Ishikawa (cell line): Measurements from ENCODE around the gene CRYGN.

ENCODE experiments used
- CEBPB ChIP-seq: IDR thresholded peaks from 2 replicates; pipeline ENCODE4 v1.6.1; 2012
- CREB1 ChIP-seq: IDR thresholded peaks from 2 replicates; pipeline ENCODE4 v1.6.1; 2012; ENCODE audit warnings: low read depth
- EGR1 ChIP-seq: IDR thresholded peaks from 2 replicates; pipeline ENCODE4 v1.6.1; 2012
- EP300 ChIP-seq: IDR thresholded peaks from 2 replicates; pipeline ENCODE4 v1.6.1; 2012; ENCODE audit warnings: borderline replicate concordance
- FOXM1 ChIP-seq: IDR thresholded peaks from 2 replicates; pipeline ENCODE4 v1.6.1; 2012; ENCODE audit warnings: low read depth, borderline replicate concordance
- NFIC ChIP-seq: IDR thresholded peaks from 2 replicates; pipeline ENCODE4 v1.6.1; 2012
- RAD21 ChIP-seq: IDR thresholded peaks from 2 replicates; pipeline ENCODE4 v1.6.1; 2012; ENCODE audit warnings: low read depth
- TAF1 ChIP-seq: IDR thresholded peaks from 2 replicates; pipeline ENCODE4 v1.6.1; 2012; ENCODE audit warnings: low read depth, mild to moderate bottlenecking
- TCF12 ChIP-seq: IDR thresholded peaks from 2 replicates; pipeline ENCODE4 v1.6.1; 2012; ENCODE audit warnings: low read depth
- TEAD4 ChIP-seq: IDR thresholded peaks from 2 replicates; pipeline ENCODE4 v1.6.1; 2012
- YY1 ChIP-seq: IDR thresholded peaks from 2 replicates; pipeline ENCODE4 v1.6.1; 2012; ENCODE audit warnings: low read depth
- ZBTB7A ChIP-seq: IDR thresholded peaks from 2 replicates; pipeline ENCODE4 v1.6.1; 2012; ENCODE audit warnings: low read depth
- TF ChIP-seq, protein P1 (sequence below): IDR thresholded peaks from 2 replicates; pipeline ENCODE4 v1.6.1; 2012
- TF ChIP-seq, protein P2 (sequence below): IDR thresholded peaks from 2 replicates; pipeline ENCODE4 v1.6.1; 2012; ENCODE audit warnings: low read depth, mild to moderate bottlenecking
- TF ChIP-seq, protein P3 (sequence below): IDR thresholded peaks from 2 replicates; pipeline ENCODE4 v1.6.1; 2012

The CRYGN gene

DNA sequence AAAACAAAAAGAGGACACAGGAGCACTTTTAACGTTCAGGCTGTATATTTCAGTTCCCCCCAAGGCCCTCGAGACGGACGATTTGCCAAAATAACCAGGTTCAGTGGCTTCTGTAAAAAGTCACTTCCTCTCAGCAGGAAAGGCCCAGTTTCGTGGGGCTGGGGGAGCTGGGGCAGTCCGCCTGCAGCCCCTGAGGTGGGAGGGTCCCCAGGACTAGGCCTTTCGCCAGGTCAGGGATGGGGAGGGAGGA, 58.9 kb downstream of the CRYGN start:
- no peak for TF ChIP-seq EGR1
- no peak for TF ChIP-seq NFIC
- no peak for TF ChIP-seq EP300
- TF ChIP-seq TAF1 = no peak
- no peak for TF ChIP-seq RAD21
- TF ChIP-seq, protein P1, sequence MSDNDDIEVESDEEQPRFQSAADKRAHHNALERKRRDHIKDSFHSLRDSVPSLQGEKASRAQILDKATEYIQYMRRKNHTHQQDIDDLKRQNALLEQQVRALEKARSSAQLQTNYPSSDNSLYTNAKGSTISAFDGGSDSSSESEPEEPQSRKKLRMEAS = no peak
- TF ChIP-seq YY1 = no peak
- no peak for TF ChIP-seq CREB1
- no peak for TF ChIP-seq TEAD4
- TF ChIP-seq TCF12 = no peak
- TF ChIP-seq, protein P2, sequence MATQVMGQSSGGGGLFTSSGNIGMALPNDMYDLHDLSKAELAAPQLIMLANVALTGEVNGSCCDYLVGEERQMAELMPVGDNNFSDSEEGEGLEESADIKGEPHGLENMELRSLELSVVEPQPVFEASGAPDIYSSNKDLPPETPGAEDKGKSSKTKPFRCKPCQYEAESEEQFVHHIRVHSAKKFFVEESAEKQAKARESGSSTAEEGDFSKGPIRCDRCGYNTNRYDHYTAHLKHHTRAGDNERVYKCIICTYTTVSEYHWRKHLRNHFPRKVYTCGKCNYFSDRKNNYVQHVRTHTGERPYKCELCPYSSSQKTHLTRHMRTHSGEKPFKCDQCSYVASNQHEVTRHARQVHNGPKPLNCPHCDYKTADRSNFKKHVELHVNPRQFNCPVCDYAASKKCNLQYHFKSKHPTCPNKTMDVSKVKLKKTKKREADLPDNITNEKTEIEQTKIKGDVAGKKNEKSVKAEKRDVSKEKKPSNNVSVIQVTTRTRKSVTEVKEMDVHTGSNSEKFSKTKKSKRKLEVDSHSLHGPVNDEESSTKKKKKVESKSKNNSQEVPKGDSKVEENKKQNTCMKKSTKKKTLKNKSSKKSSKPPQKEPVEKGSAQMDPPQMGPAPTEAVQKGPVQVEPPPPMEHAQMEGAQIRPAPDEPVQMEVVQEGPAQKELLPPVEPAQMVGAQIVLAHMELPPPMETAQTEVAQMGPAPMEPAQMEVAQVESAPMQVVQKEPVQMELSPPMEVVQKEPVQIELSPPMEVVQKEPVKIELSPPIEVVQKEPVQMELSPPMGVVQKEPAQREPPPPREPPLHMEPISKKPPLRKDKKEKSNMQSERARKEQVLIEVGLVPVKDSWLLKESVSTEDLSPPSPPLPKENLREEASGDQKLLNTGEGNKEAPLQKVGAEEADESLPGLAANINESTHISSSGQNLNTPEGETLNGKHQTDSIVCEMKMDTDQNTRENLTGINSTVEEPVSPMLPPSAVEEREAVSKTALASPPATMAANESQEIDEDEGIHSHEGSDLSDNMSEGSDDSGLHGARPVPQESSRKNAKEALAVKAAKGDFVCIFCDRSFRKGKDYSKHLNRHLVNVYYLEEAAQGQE = no peak
- TF ChIP-seq CEBPB = no peak

DNA sequence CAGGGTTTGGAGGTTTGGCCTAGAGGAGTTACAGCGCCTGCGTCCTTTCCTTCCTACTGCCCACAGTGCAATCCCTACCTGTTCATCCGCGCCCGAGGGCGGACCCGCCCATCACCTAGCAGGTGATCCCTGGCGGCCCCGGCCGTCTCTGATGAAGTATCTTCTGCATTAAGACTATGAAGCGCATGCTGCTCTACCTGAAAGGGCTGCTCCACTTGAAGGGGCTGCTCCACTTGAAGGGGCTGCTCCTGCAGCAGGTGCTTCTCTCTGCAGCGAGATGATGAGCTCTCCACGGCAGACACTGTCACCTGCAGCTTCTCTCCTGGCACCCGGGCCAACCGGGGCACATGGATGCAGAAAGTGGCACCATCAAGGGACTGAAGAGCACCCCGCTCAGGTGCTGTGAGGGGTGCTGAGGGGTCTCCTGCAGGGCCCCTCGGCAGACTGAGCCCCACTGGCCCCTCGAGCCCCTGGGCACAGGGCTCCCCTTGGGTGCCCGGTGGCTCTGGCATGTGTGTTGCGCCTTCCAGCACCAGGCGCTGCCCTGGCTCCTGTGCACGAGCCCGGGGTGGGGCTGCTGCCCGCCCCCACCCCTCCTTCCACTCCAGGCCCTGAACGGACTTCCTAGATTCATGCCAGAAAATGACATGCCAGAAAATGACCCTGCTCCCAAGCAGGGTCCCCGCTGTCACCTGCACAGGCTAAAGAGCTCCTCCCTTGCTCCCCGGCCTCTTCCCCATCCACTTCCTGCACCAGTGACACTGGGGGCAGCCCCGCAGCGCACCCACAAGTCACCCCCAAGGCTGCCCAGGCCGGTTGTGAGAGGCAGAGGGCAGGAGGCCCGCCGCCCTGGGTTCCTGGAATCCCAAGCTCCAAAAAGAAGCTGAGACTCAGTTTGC, 59.5 kb downstream of the CRYGN start:
- TF ChIP-seq CREB1 = no peak
- TF ChIP-seq, protein P1 = no peak
- TF ChIP-seq TEAD4 = no peak
- TF ChIP-seq TAF1 = no peak
- no peak for TF ChIP-seq NFIC
- TF ChIP-seq EP300 = no peak
- TF ChIP-seq TCF12 = no peak
- TF ChIP-seq CEBPB = no peak
- TF ChIP-seq FOXM1 = no peak
- TF ChIP-seq, protein P2 = no peak
- TF ChIP-seq, protein P3, sequence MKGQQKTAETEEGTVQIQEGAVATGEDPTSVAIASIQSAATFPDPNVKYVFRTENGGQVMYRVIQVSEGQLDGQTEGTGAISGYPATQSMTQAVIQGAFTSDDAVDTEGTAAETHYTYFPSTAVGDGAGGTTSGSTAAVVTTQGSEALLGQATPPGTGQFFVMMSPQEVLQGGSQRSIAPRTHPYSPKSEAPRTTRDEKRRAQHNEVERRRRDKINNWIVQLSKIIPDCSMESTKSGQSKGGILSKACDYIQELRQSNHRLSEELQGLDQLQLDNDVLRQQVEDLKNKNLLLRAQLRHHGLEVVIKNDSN = no peak
- no peak for TF ChIP-seq EGR1
- TF ChIP-seq ZBTB7A = no peak
- no peak for TF ChIP-seq YY1
- no peak for TF ChIP-seq RAD21

DNA sequence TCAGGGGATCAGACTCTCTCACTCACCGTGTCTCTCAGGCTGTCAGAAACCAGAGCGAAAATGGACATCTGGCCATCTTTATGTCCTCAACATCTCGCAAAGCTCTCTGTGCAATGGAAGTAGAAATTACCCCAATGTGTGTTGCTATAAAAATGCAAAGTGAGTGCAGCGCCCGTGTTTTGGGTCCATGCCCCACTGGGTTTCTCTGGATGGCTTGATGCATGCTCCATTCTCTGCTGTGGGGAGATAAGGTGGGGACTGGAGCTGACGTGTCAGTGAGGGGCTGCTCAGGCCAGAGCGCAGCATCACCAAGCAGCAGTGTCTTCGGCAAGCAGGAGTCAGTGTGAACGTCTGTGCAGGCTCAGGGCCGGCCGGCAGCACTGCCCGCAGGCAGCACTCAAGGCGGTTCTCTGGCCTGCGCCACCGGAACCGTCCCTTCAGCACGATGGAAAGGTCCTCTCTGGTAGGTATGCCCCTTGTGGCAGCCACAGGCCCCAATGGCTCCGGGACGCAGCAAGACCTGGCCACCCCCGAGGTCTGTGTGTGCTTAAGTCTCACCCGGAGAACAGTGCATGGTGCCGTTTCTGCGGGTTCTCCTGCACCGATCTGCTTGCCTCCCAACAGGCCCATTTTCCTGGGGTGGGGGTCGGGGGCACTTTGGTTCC, 60.3 kb downstream of the CRYGN start:
- TF ChIP-seq, protein P3 = no peak
- TF ChIP-seq FOXM1 (no peak), CREB1 (no peak), TAF1 (no peak), NFIC (no peak), EP300 (no peak), TCF12 (no peak), TEAD4 (no peak), EGR1 (no peak), RAD21 (no peak), CEBPB (no peak), ZBTB7A (no peak), YY1 (no peak)
- TF ChIP-seq, protein P1 = no peak
- TF ChIP-seq, protein P2 = no peak

DNA sequence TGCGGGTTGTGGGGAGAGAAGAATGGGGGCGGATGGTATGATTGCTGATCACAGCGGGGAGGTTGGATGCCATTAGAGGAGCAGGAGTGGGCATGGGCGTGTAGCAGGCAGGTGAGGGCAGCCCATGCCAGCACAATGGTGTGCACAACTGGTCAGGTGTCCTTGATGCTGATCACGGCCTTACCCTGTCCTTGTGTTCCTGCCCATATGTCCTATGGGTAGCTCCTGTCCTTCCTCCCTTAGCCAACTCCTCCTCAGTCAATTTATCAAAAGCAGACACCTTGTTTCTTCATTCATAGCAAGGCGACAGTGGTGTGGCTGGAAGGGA, 60.8 kb downstream of the CRYGN start:
- TF ChIP-seq, protein P1 = no peak
- TF ChIP-seq FOXM1 (no peak), RAD21 (no peak), ZBTB7A (no peak), CEBPB (no peak), TAF1 (no peak), YY1 (no peak), NFIC (no peak), TCF12 (no peak), EGR1 (no peak)
